HG03520 (cell line): ENCODE measurements around the gene B9D2.
A peak's percentile ranks its signal among the peaks of the same experiment; 100 is the strongest.
"Not testable (repeated sequence)": the region's sequence is repeated elsewhere in the genome, so short reads cannot be mapped to it uniquely, and the experiment has no call there.

Experiments used
- ATAC-seq: cut with Tn5 transposase; IDR thresholded peaks from one replicate; pipeline ENCODE4 v1.9.1; 2021; ENCODE audit warnings: mild to moderate bottlenecking, moderate library complexity; ENCODE audit not compliant: unreplicated experiment

Gene B9D2

GRCh38 chr19:41355802-41356201, 8.1 kb downstream of the B9D2 start:
- ATAC-seq = no peak

DNA sequence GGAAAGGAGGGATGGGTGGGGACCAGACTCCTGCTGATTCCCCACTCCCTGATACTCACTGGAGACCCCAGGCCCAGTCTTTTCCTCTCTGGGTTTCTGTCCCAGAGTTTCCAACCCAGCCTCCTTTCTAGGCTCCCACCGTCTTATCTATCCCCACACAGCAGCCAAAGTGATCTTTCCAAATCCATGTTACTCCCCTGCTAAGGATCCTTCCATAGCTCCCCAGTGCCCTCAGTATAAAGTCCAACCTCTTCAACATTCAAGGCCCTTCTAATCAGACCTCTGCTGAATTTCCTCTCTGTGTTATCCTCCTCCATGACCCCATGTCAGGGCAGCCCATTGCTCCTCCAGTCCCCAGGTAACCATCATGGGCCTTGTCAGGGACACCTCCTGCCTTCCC, 8.9 kb downstream of the B9D2 start:
- no peak for ATAC-seq

- ATAC-seq = no peak
These were observed 9.5 kb downstream of the B9D2 start for GRCh38 chr19:41354343-41354953.

- peak; percentile 34 for ATAC-seq
These were observed 10.2 kb downstream of the B9D2 start, which contains the start of gene TGFB1 for GRCh38 chr19:41353466-41354342. Gene TGFB1, minus strand, starts transcription at chr19:41353922. Its CDS starts 878 bp downstream, at chr19:41353044.

DNA sequence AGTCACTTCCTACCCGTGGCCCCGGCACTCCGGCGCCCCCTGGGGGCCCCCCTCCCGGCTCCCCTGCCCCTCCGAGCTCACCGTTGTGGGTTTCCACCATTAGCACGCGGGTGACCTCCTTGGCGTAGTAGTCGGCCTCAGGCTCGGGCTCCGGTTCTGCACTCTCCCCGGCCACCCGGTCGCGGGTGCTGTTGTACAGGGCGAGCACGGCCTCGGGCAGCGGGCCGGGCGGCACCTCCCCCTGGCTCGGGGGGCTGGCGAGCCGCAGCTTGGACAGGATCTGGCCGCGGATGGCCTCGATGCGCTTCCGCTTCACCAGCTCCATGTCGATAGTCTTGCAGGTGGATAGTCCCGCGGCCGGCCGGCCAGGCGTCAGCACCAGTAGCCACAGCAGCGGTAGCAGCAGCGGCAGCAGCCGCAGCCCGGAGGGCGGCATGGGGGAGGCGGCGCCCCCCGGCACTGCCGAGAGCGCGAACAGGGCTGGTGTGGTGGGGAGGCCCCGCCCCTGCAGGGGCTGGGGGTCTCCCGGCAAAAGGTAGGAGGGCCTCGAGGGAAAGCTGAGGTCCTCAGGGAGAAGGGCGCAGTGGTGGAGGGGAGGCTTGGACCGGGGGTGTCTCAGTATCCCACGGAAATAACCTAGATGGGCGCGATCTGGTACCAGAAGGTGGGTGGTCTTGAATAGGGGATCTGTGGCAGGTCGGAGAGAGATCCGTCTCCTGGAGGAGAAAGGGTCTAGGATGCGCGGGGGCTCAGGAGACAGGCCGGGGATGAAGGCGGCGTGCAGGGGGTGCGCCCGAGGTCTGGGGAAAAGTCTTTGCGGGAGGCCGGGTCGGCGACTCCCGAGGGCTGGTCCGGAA, 11.1 kb downstream of the B9D2 start:
- ATAC-seq = no peak

- ATAC-seq = no peak
These were observed 11.7 kb downstream of the B9D2 start for GRCh38 chr19:41352279-41352608.

- peak; percentile 41 for ATAC-seq
These were observed 12.4 kb downstream of the B9D2 start for GRCh38 chr19:41351339-41352245.

GRCh38 chr19:41350735-41351338, 13.1 kb downstream of the B9D2 start:
- ATAC-seq = peak; percentile 0

GRCh38 chr19:41346916-41347315, 17.0 kb downstream of the B9D2 start:
- not testable (repeated sequence) for ATAC-seq

DNA sequence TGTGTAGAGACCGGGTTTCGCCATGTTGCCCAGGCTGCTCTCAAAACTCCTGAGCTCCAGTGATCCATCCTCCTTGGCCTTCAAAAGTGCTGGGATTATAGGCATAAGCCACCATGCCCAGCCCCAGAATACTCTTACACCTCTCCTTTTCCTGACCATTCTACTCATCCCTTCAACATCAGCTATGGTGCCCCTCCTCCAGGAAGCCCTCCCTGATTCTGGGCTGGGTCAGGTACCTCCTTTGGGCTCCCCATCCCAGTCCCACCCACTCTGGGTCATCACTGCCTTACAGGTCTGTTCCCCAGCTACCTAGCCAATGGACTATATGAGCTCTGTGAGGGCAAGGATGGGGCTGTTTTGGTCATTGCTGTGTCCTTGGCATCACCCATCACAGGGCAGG, 19.8 kb downstream of the B9D2 start:
- ATAC-seq = no peak

GRCh38 chr19:41341669-41342490, 22.1 kb downstream of the B9D2 start:
- ATAC-seq = no peak

DNA sequence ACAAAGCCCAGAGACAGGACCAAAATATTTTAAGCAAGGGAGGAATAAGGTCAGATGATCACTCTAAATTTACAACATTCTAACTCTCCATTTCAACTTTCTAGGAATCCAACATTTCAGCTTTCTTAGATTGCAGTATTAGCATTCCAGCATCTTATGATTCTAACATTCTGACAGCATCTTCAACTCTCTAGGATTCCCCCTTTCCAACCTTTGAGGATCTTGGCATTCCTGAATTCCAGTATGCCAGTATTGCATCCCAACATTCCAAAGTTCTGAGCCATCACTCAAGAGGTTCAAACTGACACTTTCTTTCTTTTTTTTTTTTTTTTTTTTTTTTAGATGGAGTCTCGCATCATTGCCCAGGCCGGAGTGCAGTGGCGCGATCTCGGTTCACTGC, 24.0 kb downstream of the B9D2 start:
- no peak for ATAC-seq

DNA sequence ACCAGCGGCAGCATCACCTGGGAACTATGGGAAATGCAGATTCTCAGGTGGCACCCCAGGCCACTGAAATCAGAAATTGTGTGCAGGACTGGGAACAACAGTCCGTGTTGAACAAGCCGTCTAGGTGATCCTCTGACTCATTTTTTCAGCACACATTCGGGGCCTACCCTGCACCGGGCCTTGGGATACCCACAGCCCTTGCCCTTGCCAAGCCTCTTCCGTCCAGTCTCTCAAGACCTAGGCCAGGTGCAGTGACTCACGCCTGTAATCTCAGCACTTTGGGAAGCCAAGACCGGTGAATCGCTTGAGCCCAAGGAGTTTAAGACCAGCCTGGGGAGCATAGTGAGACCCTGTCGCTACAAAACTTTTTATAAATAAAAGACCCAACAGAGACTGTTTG, 28.5 kb downstream of the B9D2 start:
- no peak for ATAC-seq

- ATAC-seq = no peak
These were observed 29.2 kb downstream of the B9D2 start for GRCh38 chr19:41334793-41335192.

GRCh38 chr19:41332468-41332867, 31.5 kb downstream of the B9D2 start:
- no peak for ATAC-seq

- no peak for ATAC-seq
These were observed 31.9 kb downstream of the B9D2 start for GRCh38 chr19:41332000-41332399.

GRCh38 chr19:41330946-41331678, 32.8 kb downstream of the B9D2 start:
- ATAC-seq = no peak

DNA sequence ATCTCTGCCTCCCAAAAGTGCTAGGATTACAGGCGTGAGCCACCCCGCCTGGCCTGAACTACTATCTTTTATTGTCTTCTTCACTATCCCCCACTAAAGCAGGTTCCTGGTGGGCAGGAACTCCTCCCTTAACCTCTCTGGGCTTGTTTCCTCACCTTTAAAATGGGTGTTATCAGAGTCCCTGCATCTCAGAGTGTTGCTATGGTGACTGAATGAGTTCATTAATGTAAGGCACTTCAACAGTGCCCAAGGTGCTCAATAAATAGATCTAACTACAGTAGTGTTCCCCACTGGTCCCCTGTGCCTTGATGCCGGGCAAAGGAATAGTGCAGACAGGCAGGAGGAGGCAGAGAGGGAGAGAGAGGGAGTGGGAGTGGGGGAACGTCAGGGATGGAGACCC, 33.5 kb downstream of the B9D2 start:
- ATAC-seq = no peak

DNA sequence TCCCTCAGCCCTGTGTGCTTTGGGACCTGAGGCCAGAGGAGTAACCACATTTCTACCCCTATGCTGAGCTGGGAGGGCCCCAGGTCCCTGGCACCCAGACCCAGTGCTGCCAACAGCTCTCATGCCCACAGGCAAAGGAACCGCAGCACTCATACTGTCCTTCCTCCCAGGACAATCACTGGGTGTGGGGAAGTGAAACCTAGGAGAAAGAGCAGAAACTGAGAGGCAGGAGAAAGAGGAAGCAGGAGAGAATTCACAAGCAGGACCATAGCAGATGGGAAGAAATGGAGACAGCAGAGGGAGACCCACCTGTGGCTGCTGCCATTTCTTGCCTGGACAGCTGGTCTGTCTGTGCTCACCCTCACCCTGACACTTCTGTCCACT, 35.1 kb downstream of the B9D2 start:
- no peak for ATAC-seq
